Stimulated activated CD4-positive, alpha-beta T cell treated with anti-CD3 and anti-CD28 coated beads, TNF-alpha, amount 100 ng/mL, for 1 hour (primary cell): Measurements from ENCODE around the gene CD53.
"Not testable (repeated sequence)": the region's sequence is repeated elsewhere in the genome, so short reads cannot be mapped to it uniquely, and the experiment has no call there.

Experiments used
- DNase-seq, 3 donors: peaks; one replicate each; pipeline ENCODE4 v3.0.0-alpha.2; 2020; ENCODE audit warnings: low read depth in 3 of 3, low spot score in 1 of 3

Gene CD53, protein sequence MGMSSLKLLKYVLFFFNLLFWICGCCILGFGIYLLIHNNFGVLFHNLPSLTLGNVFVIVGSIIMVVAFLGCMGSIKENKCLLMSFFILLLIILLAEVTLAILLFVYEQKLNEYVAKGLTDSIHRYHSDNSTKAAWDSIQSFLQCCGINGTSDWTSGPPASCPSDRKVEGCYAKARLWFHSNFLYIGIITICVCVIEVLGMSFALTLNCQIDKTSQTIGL

DNA sequence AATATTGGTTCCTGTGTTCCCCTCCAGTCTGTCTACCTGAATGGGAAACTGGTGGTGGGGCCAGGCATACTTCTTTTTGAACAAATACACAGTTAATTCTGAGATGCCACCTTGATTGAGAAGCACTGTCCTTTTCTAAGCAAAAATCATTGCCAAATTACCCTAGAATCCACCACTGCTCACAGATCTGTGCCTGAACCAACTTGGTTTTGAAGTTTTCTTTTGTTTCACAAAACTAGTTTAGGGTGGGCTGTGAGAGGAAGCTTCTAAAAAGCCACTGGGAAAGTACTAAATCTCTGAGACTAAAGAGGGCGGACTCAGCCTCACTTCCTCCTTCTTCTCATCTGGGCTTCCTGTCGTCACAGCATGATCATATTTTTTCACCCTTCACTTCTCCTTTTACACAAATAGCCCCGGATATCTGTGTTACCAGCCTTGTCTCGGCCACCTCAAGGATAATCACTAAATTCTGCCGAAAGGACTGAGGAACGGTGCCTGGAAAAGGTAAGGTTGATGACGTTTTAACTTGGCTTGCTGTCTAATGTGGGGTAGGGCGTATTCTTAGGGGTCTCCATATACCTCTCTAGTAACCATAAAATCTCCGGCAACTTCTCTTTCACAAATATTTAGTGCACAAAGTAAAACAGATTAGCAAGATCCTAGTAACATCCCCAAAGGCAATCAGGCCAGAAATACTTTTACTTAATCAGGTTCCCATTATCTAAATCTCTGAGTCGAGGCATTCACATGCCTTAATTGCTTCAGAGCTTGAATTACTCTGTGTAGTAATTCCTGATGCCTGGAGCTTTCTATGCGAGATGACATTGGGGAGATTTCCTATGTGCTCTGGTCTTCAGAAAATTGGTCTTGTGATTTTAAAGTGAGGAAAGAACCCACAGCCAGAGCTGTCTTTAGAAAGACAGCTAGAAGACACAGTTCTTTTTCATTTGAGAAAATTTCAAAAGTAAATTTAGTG, at the start of gene CD53:
Gene CD53 (plus strand): TSS at position 404 of the 976 bp plus-strand sequence. CDS start 18,261 bp downstream, outside the sequence.
- peak in 1 of 3 donors; percentile 18 for DNase-seq

DNA sequence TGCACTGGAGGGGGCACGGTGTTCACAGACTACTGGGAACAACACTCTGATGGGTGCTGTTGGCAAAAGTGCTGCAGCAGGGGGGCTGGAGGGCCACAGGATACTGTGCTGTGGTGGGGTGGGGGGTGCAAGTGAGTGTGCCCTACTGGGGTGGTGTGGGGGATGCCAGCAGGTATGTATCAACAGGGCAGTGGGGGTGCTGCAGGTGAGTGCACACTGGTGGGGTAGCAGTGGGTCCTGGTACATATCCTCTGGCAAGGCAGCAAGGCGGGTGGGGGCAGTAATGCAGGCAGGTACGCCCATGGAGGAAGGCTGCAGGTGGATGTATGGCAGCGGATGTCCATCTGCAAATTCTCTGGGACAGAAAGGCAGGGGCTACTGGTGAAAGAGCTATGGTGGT, 48.8 kb upstream of the CD53 start:
- no peak for DNase-seq

DNA sequence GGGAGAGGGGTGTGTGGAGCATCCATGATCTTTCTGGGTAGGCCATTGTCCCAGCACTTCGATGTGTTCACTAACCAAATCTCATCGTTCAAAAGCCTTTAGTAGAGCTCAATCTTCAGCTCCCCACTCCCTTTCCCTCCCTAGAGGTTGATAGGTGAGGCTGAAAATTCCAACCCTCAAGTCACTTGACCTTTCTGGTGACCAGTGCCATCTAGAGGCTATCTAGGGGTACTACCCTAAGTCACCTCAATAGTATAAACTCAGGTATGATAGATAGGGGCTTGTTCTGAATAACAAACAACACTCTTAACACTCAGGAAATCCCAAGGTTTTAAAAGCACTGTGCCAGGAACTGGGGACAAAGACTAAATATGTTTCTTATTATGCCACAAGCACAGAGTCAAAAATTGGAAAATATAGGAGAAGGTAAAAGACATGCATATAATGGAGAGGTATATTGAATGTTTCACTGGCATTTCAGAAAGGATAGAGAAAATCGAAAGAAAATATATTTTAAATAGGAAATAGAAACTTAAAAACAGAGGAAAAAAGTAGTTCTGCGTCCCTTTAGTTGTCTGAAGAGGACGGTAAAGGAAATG, 42.9 kb upstream of the CD53 start:
- peak in 1 of 3 donors; percentile 0 for DNase-seq

DNA sequence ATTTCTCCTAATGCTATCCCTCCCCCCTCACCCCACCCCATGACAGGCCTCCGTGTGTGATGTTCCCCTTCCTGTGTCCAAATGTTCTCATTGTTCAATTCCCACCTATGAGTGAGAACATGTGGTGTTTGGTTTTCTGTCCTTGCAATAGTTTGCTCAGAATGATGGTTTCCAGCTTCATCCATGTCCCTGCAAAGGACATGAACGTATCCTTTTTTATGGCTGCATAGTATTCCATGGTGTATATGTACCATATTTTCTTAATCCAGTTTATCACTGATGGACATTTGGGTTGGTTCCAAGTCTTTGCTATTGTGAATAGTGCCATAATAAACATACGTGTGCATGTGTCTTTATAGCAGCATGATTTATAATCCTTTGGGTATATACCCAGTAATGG, 39.2 kb upstream of the CD53 start:
- DNase-seq, result not testable (repeated sequence)

DNA sequence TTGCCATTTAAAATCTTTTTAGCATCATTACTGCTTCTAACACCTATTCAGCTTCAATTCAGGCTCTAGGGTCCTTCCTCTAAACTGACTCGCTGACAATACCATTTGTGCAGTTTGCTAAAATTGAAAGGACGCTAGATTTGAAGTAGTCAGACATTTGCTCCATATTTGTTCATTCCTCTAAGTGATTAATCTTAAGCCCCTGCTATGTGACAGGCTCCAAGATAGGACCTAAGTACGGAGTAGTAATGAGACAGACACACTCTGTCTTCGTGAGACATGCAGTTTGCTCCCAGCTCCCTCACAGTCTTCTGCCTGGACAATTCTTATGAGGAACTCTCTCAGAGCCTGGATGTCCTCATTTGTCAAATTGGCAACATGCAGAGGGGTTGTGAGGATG, 26.1 kb upstream of the CD53 start:
- no peak for DNase-seq

DNA sequence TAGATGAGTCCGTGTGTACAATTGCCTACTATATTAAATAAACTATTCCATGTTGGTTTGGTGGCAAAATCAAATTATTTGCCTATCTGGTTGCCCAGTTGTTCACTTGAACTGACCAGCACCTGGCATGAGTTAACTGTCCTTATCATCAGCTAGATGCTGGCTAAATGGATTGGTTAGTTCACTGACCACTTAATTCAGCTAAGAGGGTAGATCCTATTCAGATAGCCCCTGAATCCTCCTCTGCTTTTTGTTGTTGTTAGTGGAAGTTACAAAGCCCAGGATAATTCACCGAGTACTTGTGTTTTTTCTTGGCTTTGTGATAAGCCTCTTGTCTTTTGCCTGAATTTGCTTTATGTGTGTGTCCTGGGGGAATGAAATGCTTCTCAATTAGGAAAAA, 22.8 kb upstream of the CD53 start:
- no peak for DNase-seq

DNA sequence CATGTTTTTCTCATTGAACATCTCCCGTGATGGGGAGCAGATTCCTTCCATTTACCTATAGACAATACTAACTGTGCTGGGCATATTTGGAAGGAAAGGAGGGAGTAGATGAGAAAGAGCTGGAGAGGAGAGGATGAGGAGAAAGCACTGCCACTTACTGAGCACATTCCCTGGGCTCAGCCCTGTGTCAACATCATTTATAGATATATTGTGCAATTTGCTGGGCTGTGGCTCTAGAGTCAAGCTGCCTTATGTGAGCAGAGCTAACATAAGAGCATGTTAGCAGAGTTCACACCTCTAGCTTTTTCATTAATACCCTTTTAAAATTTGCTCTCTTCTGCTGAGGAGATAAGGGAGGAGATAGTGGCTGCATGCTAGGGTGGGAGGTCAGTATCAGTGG, 22.3 kb upstream of the CD53 start:
- no peak for DNase-seq

DNA sequence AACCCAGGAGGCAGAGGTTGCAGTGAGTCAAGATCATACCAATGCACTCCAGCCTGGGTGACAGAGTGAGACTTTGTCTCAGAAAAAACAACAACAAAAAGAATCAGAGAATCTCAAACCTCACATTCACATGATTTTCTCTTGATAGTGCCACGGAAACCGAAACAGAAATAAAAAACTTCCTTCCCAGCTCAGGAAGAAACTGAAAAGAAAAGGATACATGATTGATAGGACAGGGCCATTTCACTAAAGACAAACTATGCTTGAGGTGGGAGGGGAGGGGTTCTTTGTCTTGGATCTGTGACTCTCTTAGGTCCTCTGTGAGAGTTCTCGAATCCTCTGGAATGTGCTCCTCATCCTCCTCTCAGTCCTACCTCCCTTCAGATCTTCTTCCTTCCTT, 19.8 kb upstream of the CD53 start:
- no peak for DNase-seq

DNA sequence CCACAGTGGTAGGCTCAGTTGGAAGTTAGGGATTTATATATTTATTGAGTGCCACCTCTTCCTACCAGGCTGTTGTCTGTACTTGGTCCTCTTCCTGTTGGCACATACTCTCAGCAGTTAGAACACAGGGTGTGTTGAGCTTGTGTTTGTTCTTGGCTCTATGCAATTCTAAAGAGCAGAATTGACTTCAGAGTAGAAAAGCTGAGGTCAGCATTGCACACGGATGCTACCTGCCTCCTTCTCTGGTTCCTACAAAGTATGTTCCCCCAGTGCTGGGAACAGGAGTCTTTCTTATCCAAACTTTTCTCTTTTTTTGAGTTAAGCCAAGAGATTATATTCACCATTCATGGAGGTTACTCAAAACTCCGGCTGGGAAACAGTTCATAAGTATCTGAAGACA, 16.5 kb upstream of the CD53 start:
- no peak for DNase-seq

DNA sequence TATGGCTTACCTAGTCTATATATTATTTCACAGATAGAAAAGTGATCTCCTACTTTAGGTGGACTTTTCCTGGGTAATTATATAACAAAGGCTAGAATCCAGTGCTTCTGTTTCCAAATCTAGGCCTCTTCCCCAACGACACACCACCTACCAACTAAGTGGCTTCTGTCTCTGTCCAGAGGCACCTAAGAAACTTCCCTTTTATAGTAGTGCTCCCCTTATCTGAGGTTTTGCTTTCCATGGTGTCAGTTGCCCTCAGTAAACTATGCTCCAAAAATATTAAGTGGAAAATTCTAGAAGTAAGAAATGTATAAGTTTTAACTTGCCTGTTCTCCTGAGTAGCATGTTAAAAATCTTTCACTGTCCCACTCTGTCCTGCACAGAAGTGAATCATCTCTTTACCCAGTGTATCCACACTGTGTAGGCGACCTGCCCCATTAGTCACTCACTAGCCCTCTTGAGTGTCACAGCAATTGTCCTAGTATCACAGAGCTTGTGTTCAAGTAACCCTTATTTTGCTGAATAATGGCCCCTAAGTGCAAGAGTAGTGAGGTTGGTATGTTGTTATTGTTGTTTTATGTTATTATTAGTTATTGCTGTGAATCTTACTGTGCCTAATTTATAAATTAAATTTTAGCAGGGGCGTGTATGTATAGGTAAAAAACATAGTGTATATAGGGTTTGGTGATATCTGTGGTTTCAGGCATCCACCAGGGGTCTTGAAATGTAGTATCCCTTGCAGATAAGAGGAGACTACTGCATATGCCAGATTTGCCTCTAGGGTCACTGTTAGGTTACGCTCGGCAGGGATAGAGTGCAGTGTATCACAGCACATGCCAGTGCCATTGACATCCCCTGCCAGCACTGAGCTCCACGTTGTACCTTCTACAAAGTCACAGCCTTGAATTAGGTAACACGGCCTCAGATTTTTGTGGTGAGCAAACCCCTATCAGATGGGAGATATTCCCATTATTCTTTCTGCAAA, 14.7 kb upstream of the CD53 start:
- no peak for DNase-seq

DNA sequence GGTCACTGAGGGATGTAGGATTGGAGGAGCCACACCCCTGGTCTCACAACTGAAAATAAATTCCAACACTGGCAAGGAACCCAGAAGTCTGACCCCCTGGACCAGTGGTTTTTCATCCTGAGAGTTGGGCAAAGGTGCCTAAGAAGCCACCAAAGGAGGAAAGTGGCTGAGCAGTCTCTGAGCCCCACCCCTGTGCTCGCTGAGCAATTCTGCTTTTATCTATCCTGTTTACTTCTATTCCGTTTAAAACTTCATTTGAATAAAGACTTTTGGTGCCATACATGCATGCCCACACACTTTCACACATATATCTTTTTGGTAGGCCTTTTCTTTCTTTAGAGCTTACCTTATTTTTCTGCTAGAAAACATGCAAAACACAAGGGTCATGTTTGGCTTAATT, 13.9 kb upstream of the CD53 start:
- DNase-seq, result no peak

DNA sequence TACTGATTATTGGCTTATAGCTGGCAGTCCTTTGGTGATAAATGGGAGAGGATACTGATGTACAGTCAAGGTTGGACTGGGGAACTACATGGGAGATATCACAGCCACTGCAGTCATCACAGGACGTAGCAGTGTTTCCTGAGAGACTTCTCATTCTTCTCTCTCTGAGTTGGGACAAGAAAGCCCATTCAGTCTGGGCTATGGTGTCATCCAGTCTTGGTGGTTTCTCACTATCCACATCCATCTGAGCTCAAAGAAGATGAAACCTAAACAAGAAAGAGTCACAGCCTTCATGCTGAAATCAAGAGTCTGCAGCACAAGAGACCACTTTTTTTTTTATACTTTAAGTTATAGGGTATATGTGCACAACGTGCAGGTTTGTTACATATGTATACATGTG, 12.8 kb upstream of the CD53 start:
- DNase-seq, result no peak

DNA sequence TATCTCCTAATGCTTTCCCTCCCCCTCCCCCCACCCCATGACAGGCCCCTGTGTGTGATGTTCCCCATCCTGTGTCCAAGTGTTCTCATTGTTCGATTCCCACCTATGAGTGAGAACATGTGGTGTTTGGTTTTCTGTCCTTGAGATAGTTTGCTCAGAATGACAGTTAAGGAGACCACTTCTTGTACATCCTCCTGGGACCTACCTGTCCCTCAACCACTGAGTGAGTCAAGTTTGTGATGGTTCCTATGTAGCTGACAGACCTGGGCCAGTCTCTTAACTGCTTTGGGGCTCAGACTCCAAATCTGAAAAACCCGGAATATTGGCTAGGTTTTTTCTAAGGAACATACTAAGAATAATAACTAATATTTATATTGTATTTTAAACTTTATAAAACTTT, 12.3 kb upstream of the CD53 start:
- DNase-seq, result not testable (repeated sequence)

DNA sequence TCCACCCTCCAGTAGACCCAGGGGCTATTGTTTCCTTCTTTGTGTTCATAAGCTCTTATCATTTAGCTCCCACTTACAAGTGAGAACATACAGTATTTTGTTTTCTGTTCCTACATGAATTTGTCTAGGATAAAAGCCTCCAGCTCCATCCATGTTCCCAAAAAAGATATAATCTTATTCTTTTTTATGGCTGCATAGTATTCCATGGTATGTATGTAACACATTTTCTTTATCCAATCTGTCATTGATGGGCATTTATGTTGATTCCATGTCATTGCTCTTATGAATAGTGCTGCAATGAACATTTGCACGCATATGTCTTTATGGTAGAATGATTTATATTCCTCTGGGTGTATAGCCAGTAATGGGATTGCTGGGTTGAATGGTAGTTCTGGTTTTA, 11.0 kb upstream of the CD53 start:
- not testable (repeated sequence) for DNase-seq

DNA sequence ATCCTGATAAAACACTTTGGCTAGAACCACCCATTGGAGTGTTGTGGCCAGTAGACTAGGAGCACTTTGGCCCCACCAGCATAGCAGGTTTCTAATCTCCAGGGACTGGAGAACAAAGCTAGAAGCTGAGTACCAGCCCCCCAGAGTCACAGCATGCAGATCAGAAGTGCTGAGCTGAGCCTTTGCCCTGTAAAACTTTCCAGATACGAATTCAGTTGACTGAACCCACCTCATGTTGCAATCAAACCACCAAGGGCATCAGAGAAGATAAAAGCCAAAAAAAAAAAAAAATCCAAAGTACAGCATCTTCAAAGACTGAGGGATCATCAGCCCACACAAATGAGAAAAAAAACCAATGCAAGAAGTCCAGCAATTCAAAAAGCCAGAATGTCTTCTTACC, 8.7 kb upstream of the CD53 start:
- no peak for DNase-seq

DNA sequence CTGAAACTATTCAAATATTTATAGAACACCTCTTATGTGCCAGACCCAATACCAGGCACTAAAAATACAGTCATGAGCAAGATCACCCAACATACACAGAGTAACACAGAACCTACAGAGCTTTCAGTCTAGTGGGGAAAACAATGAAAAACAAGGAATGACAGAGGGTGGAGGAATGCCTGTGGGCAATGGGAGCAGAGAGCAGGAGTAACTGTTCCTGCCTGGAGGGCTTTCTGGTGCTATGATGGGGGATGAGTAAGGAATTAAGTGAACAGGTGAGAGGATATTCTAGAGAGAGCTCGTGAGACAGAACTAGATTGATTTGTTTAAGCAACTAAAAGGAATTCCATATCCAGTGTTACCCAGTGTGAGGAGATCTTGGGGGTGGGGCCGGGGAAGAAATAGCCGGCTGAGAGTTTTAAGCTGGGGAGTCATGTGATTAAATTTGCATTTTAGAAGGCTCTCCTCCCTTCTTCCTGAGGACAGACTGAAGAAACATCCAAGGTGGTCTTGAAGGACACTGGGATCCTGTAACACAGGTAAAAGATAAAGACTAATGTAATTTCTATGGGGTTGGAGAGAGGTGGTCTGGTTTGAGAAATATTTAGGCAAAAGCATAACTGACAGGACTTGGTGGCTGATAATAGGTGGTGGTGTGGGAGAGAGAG, 2.1 kb upstream of the CD53 start:
- DNase-seq, result no peak

DNA sequence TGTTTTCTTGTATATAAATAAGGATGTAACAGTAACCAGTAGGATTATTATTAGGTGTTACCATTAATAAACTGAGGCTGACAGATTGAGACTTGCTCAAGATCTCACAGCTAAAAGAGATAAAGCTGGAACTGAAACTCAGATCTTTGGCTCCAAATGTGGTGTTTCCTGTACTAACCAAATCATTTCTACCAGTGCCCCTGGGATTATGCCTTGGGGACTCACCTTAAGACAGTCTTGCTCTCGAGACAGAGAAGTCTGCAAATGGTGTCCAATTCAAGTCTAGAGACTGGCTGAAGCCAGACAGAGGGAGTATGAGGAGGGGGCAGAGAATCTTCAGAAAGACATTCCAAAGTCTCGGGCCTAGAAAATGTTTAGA, 593 bp upstream of the CD53 start:
- no peak for DNase-seq

DNA sequence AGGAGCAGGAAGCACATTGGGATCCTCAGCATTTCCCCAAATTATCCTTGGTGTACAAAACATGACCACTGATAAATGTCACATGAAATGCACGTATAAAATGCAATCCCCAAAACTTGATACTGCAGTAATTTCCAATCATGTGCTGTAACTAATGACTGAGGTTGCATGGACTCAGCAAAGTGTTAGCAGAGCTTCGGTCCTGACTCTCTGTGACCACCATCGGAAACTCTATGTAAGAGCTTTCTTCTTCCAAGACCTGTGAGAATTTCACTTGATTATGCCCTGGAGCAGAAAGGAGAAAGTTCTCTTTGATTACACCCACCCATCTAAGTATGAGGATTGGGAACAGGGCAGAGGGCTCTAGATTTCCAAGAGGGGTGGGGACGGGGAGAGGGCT, 908 bp downstream of the CD53 start:
- no peak for DNase-seq

DNA sequence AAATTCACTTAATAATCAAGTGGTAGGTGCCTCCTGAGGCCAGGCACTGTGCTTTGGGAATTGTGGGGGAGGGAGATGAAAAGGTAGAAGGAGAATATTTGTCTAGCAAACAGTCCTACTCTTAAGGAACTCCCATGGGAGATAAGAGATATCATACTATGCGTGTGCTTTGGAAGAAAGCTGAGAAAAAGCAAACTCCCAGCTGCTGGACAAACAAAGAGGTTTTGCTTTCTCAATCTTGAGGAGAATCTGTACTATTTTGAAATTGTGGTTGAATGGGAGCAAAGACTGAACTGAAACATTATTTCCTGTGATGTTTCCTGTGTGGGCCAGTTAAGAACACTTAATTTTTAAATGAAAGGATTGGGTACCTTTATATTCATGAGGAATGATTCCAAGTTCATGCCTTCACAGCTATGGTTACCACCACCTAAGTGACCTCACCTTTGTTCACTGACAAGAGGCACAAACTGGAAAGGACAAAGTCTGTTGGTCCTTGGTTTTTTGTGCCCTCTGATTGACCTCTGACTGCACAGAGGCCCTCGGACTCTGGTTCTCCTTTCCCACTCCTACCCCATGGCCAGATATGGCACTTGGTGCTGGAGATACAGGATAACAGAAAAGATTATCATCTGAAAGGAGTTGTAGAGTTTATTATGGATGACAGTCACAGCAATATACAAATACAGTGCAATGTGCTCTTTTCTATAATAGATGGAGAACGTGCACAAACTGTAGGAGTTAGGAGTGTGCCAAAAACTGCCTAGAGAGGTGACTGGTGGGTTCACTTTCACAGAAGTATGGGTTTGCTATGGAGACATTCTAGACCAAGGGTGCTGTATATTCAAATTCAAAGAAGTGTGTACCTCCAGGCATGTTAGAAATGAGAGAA, 1.6 kb downstream of the CD53 start:
- DNase-seq, result no peak
